WTC11 (cell line): Measurements from ENCODE around the gene GALNT13. TPM values are rescaled to one million over a fixed set of nuclear protein-coding genes. Genes with fewer than 3 reads are reported as not detected.

Experiments used
- ATAC-seq: fragments of 200-7000 bp; cut with Tn5 transposase; 2 replicates; pipeline ENCODE4 v1.10.0; 2021; ENCODE audit warnings: mild to moderate bottlenecking, moderate library complexity
- CTCF ChIA-PET: fragments of 300-600 bp; sonication (Branson Sonifier 250); formaldehyde crosslinking; loops from one replicate; lab custom pipeline; 2021; ENCODE audit warnings: antibody characterized with exemption; lab: Charles Lee
- POLR2A ChIA-PET: fragments of 350-600 bp; sonication (Branson Sonifier 250); formaldehyde crosslinking; loops from one replicate; lab custom pipeline; 2021; ENCODE audit warnings: antibody characterized with exemption; lab: Charles Lee
- DNase-seq: peaks from one replicate; pipeline ENCODE4 v3.0.0; 2021; ENCODE audit warnings: low spot score
- H3K27ac Mint-ChIP-seq: 2 replicates; pipeline ENCODE4 v1.8.0; 2021; ENCODE audit warnings: mixed read lengths
- H3K27me3 Mint-ChIP-seq: 2 replicates; pipeline ENCODE4 v1.8.0; 2021; ENCODE audit warnings: low read depth, mild to moderate bottlenecking, moderate library complexity, mixed read lengths
- H3K36me3 Mint-ChIP-seq: 2 replicates; pipeline ENCODE4 v1.8.0; 2021; ENCODE audit warnings: mixed read lengths
- H3K4me1 Mint-ChIP-seq: 2 replicates; pipeline ENCODE4 v1.8.0; 2022; ENCODE audit warnings: mixed read lengths
- H3K4me3 Mint-ChIP-seq: 2 replicates; pipeline ENCODE4 v1.8.0; 2021; ENCODE audit warnings: mild to moderate bottlenecking, moderate library complexity, mixed read lengths
- H3K9me3 Mint-ChIP-seq: 2 replicates; pipeline ENCODE4 v1.8.0; 2021; ENCODE audit warnings: mixed read lengths
- CBFB ChIP-seq: sonication (generic); formaldehyde crosslinking; IDR thresholded peaks from 2 replicates; pipeline ENCODE4 v1.8.1; 2022; ENCODE audit warnings: mild to moderate bottlenecking, low read depth, missing genetic modification reagents
- CREM ChIP-seq: sonication (generic); formaldehyde crosslinking; IDR thresholded peaks from 2 replicates; pipeline ENCODE4 v1.8.1; 2022; ENCODE audit warnings: mild to moderate bottlenecking, missing genetic modification reagents, moderate library complexity
- GRHL2 ChIP-seq: fragments of 250-450 bp; sonication (Bioruptor Pico); IDR thresholded peaks from 2 replicates; pipeline ENCODE4 v1.8.0; 2022; ENCODE audit warnings: mild to moderate bottlenecking, moderate library complexity; ENCODE audit not compliant: insufficient replicate concordance, severe bottlenecking
- HMGA2 ChIP-seq: fragments of 250-450 bp; sonication (Bioruptor Pico); IDR thresholded peaks from 2 replicates; pipeline ENCODE4 v1.4.0; 2021; ENCODE audit warnings: mild to moderate bottlenecking, moderate library complexity
- JUN ChIP-seq: sonication (generic); formaldehyde crosslinking; IDR thresholded peaks from 2 replicates; pipeline ENCODE4 v1.8.0; 2023; ENCODE audit warnings: mild to moderate bottlenecking, missing genetic modification reagents
- MXD4 ChIP-seq: fragments of 250-450 bp; sonication (Bioruptor Pico); IDR thresholded peaks from 2 replicates; pipeline ENCODE4 v1.8.0; 2021; ENCODE audit warnings: mild to moderate bottlenecking, moderate library complexity, borderline replicate concordance
- NR3C1 ChIP-seq: sonication (generic); formaldehyde crosslinking; conservative IDR thresholded peaks from 2 replicates; pipeline ENCODE4 v1.8.1; 2023; ENCODE audit warnings: low read depth, mild to moderate bottlenecking, missing genetic modification reagents
- OVOL2 ChIP-seq: fragments of 250-450 bp; sonication (Bioruptor Pico); IDR thresholded peaks from 2 replicates; pipeline ENCODE4 v1.9.0; 2021; ENCODE audit warnings: mild to moderate bottlenecking, borderline replicate concordance
- TCF7 ChIP-seq: sonication (generic); formaldehyde crosslinking; IDR thresholded peaks from 2 replicates; pipeline ENCODE4 v1.8.0; 2022; ENCODE audit warnings: mild to moderate bottlenecking, low read depth, missing genetic modification reagents, moderate library complexity
- TEAD1 ChIP-seq: sonication (generic); formaldehyde crosslinking; IDR thresholded peaks from 2 replicates; pipeline ENCODE4 v1.8.0; 2022; ENCODE audit warnings: mild to moderate bottlenecking, missing genetic modification reagents
- ZBTB21 ChIP-seq: sonication (generic); formaldehyde crosslinking; IDR thresholded peaks from 2 replicates; pipeline ENCODE4 v1.8.1; 2023; ENCODE audit warnings: mild to moderate bottlenecking, missing genetic modification reagents, borderline replicate concordance
- ZNF396 ChIP-seq: fragments of 250-450 bp; sonication (Bioruptor Pico); IDR thresholded peaks from 2 replicates; pipeline ENCODE4 v1.8.0; 2021; ENCODE audit warnings: mild to moderate bottlenecking, moderate library complexity, borderline replicate concordance
- ZNF671 ChIP-seq: fragments of 250-450 bp; sonication (Bioruptor Pico); IDR thresholded peaks from 2 replicates; pipeline ENCODE4 v1.8.0; 2021; ENCODE audit warnings: mild to moderate bottlenecking
- total RNA-seq: library from RNA; stranded (reverse); gene quantifications from 3 replicates; pipeline ENCODE4 v1.2.3, GENCODE V29; 2021
- TF ChIP-seq, protein P1 (sequence below): fragments of 250-450 bp; sonication (Bioruptor Pico); IDR thresholded peaks from 2 replicates; pipeline ENCODE4 v1.9.0; 2021; ENCODE audit warnings: mild to moderate bottlenecking
- TF ChIP-seq, protein P2 (sequence below): sonication (generic); formaldehyde crosslinking; IDR thresholded peaks from 2 replicates; pipeline ENCODE4 v1.8.1; 2022; ENCODE audit warnings: low read depth, mild to moderate bottlenecking, moderate library complexity, missing genetic modification reagents, borderline replicate concordance
- TF ChIP-seq, protein P3 (sequence below): sonication (generic); formaldehyde crosslinking; IDR thresholded peaks from 2 replicates; pipeline ENCODE4 v1.8.1; 2023; ENCODE audit warnings: mild to moderate bottlenecking, missing genetic modification reagents, borderline replicate concordance
- TF ChIP-seq, protein P4 (sequence below): sonication (generic); formaldehyde crosslinking; IDR thresholded peaks from 2 replicates; pipeline ENCODE4 v1.8.1; 2023; ENCODE audit warnings: mild to moderate bottlenecking, missing genetic modification reagents, moderate library complexity
- TF ChIP-seq, protein P5 (sequence below): sonication (generic); formaldehyde crosslinking; IDR thresholded peaks from 2 replicates; pipeline ENCODE4 v1.8.0; 2022; ENCODE audit warnings: mild to moderate bottlenecking, missing genetic modification reagents

The GALNT13 gene
- total RNA-seq, 1 experiment from 2014 or later: 9.9 TPM

DNA sequence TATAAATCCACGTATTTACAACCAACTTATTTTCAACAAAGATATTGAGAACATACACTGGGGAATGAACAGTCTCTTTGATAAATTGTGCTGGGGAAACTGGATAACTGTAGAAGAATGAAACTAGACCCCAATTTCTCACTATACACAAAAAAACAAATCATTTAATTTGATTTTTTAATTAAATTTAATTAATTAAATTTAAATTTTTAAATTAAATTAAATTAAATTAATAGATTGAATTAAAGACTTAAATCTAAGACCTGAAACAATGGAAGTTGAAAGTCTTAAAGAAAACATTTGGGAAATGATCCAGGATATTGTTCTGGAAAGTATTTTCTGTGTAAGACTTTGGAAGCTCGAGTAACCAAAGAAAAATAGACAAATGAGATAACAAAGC, 301.4 kb downstream of the GALNT13 start:
- H3K36me3 Mint-ChIP-seq: no peaks in the 10 kb centered on the region

DNA sequence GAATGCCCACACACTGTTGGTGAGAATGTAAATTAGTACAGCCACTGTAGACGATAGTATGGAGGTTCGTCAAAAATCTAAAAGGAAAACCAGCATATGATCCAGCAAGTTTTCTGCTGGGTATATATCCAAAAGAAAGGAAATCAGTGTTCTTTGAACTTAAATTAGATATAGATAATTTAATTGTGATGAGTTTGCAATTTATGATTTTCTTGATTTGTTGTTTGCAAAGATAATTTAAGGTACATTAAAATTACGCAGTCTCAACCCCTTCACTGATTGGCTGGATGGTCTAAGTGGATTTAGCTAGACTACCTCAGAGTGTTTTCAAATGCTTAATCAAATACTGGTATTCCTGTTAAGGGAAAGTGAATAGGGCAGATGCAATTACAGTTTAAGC, 302.2 kb downstream of the GALNT13 start:
- POLR2A ChIA-PET: no interaction called here
- H3K27ac Mint-ChIP-seq: no peak overlapping the region
- no peak overlapping the region for H3K4me3 Mint-ChIP-seq
- ATAC-seq: no peak
- no peak for TF ChIP-seq JUN (CRISPR knock-in tag)
- TF ChIP-seq, protein P1, sequence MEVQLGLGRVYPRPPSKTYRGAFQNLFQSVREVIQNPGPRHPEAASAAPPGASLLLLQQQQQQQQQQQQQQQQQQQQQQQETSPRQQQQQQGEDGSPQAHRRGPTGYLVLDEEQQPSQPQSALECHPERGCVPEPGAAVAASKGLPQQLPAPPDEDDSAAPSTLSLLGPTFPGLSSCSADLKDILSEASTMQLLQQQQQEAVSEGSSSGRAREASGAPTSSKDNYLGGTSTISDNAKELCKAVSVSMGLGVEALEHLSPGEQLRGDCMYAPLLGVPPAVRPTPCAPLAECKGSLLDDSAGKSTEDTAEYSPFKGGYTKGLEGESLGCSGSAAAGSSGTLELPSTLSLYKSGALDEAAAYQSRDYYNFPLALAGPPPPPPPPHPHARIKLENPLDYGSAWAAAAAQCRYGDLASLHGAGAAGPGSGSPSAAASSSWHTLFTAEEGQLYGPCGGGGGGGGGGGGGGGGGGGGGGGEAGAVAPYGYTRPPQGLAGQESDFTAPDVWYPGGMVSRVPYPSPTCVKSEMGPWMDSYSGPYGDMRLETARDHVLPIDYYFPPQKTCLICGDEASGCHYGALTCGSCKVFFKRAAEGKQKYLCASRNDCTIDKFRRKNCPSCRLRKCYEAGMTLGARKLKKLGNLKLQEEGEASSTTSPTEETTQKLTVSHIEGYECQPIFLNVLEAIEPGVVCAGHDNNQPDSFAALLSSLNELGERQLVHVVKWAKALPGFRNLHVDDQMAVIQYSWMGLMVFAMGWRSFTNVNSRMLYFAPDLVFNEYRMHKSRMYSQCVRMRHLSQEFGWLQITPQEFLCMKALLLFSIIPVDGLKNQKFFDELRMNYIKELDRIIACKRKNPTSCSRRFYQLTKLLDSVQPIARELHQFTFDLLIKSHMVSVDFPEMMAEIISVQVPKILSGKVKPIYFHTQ (CRISPR knock-in tag): no peak
- no peak for TF ChIP-seq CREM (CRISPR knock-in tag)
- TF ChIP-seq TEAD1 (CRISPR knock-in tag): no peak
- TF ChIP-seq ZNF396: no peak
- no peak for TF ChIP-seq MXD4 (CRISPR knock-in tag)
- no peak for TF ChIP-seq CBFB
- no peak for TF ChIP-seq TCF7 (CRISPR knock-in tag)
- no peak for TF ChIP-seq GRHL2 (CRISPR knock-in tag)
- no peak for TF ChIP-seq NR3C1 (CRISPR knock-in tag)
- TF ChIP-seq, protein P2, sequence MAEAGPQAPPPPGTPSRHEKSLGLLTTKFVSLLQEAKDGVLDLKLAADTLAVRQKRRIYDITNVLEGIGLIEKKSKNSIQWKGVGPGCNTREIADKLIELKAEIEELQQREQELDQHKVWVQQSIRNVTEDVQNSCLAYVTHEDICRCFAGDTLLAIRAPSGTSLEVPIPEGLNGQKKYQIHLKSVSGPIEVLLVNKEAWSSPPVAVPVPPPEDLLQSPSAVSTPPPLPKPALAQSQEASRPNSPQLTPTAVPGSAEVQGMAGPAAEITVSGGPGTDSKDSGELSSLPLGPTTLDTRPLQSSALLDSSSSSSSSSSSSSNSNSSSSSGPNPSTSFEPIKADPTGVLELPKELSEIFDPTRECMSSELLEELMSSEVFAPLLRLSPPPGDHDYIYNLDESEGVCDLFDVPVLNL (CRISPR knock-in tag): no peak
- TF ChIP-seq ZNF671 (CRISPR knock-in tag): no peak
- TF ChIP-seq, protein P3, sequence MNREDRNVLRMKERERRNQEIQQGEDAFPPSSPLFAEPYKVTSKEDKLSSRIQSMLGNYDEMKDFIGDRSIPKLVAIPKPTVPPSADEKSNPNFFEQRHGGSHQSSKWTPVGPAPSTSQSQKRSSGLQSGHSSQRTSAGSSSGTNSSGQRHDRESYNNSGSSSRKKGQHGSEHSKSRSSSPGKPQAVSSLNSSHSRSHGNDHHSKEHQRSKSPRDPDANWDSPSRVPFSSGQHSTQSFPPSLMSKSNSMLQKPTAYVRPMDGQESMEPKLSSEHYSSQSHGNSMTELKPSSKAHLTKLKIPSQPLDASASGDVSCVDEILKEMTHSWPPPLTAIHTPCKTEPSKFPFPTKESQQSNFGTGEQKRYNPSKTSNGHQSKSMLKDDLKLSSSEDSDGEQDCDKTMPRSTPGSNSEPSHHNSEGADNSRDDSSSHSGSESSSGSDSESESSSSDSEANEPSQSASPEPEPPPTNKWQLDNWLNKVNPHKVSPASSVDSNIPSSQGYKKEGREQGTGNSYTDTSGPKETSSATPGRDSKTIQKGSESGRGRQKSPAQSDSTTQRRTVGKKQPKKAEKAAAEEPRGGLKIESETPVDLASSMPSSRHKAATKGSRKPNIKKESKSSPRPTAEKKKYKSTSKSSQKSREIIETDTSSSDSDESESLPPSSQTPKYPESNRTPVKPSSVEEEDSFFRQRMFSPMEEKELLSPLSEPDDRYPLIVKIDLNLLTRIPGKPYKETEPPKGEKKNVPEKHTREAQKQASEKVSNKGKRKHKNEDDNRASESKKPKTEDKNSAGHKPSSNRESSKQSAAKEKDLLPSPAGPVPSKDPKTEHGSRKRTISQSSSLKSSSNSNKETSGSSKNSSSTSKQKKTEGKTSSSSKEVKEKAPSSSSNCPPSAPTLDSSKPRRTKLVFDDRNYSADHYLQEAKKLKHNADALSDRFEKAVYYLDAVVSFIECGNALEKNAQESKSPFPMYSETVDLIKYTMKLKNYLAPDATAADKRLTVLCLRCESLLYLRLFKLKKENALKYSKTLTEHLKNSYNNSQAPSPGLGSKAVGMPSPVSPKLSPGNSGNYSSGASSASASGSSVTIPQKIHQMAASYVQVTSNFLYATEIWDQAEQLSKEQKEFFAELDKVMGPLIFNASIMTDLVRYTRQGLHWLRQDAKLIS: no peak
- TF ChIP-seq OVOL2 (CRISPR knock-in tag): no peak
- TF ChIP-seq, protein P4, sequence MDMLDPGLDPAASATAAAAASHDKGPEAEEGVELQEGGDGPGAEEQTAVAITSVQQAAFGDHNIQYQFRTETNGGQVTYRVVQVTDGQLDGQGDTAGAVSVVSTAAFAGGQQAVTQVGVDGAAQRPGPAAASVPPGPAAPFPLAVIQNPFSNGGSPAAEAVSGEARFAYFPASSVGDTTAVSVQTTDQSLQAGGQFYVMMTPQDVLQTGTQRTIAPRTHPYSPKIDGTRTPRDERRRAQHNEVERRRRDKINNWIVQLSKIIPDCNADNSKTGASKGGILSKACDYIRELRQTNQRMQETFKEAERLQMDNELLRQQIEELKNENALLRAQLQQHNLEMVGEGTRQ: no peak
- TF ChIP-seq, protein P5, sequence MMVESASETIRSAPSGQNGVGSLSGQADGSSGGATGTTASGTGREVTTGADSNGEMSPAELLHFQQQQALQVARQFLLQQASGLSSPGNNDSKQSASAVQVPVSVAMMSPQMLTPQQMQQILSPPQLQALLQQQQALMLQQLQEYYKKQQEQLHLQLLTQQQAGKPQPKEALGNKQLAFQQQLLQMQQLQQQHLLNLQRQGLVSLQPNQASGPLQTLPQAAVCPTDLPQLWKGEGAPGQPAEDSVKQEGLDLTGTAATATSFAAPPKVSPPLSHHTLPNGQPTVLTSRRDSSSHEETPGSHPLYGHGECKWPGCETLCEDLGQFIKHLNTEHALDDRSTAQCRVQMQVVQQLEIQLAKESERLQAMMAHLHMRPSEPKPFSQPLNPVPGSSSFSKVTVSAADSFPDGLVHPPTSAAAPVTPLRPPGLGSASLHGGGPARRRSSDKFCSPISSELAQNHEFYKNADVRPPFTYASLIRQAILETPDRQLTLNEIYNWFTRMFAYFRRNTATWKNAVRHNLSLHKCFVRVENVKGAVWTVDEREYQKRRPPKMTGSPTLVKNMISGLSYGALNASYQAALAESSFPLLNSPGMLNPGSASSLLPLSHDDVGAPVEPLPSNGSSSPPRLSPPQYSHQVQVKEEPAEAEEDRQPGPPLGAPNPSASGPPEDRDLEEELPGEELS (CRISPR knock-in tag): no peak
- no peaks in the 10 kb centered on the region for H3K36me3 Mint-ChIP-seq
- CTCF ChIA-PET: no interaction called here
- no peak for DNase-seq
- no peaks in the 10 kb centered on the region for H3K27me3 Mint-ChIP-seq
- H3K4me1 Mint-ChIP-seq: peaks cover 16% of the 10 kb centered on the region
- no peaks in the 10 kb centered on the region for H3K9me3 Mint-ChIP-seq

More for the DNA sequence above, 301.4 kb downstream of the GALNT13 start:
- DNase-seq: no peak
- peaks cover 10% of the 10 kb centered on the region for H3K4me1 Mint-ChIP-seq
- no peaks in the 10 kb centered on the region for H3K27me3 Mint-ChIP-seq
- H3K9me3 Mint-ChIP-seq: no peaks in the 10 kb centered on the region
- POLR2A ChIA-PET: no interaction called here
- no peak overlapping the region for H3K4me3 Mint-ChIP-seq
- H3K27ac Mint-ChIP-seq: no peak overlapping the region
- no peak for TF ChIP-seq ZBTB21
- TF ChIP-seq HMGA2 (CRISPR knock-in tag): peak; percentile 97
- no peak for ATAC-seq
- CTCF ChIA-PET: no interaction called here
